Ovary (tissue), 9 donors: ENCODE measurements around the gene SNX25. TPM values are rescaled to one million over a fixed set of nuclear protein-coding genes. Genes with fewer than 3 reads are reported as not detected.

Source experiments
- DNase-seq, 5 donors: peaks; one replicate each; pipeline ENCODE4 v3.0.0-alpha.2; 2019 to 2020
- H3K27ac ChIP-seq, 2 donors: fragments of 200-600 bp; one replicate each; pipeline versions ENCODE4 v1.5.1 to v1.8.0; 2019 to 2022
- H3K27me3 ChIP-seq: fragments of 200-600 bp; one replicate; pipeline ENCODE4 v1.8.0; 2022
- H3K36me3 ChIP-seq: fragments of 200-600 bp; sonication (generic); one replicate; pipeline ENCODE4 v1.5.1; 2019
- H3K4me1 ChIP-seq: one replicate; pipeline ENCODE4 v1.8.1; 2013; ENCODE audit warnings: mild to moderate bottlenecking, moderate library complexity; ENCODE audit not compliant: insufficient read depth
- H3K4me3 ChIP-seq: fragments of 200-600 bp; sonication (generic); one replicate; pipeline ENCODE4 v1.5.1; 2017
- H3K9me3 ChIP-seq, 2 donors: fragments of 200-600 bp in 1 of 2; sonication (generic) in 1 of 2; one replicate each; pipeline versions ENCODE4 v1.5.1 to v1.8.1; 2013 to 2019; ENCODE audit warnings: mild to moderate bottlenecking in 1 of 2, moderate library complexity in 1 of 2
- CTCF ChIP-seq, 3 donors: fragments of 450-650 bp in 2 of 3; fragments of 200-600 bp in 1 of 3; IDR thresholded peaks; one replicate each; pipeline versions ENCODE4 v1.5.1 to v1.8.0; 2016 to 2022; ENCODE audit warnings: antibody characterized with exemption in 3 of 3, mild to moderate bottlenecking in 1 of 3
- EP300 ChIP-seq: sonication (generic); formaldehyde crosslinking; IDR thresholded peaks from one replicate; pipeline ENCODE4 v1.6.1; 2017; ENCODE audit warnings: antibody characterized with exemption
- POLR2A ChIP-seq: fragments of 450-650 bp; IDR thresholded peaks from one replicate; pipeline ENCODE4 v1.6.1; 2017; ENCODE audit warnings: antibody characterized with exemption, mild to moderate bottlenecking, moderate library complexity
- WGBS, 3 donors: extraction: QIAGEN DNeasy Blood & Tissue Kit in 1 of 3; methylation state at CpG; one replicate each; pipeline versions ENCODE4 v1.1.5 to v1.1.7; 2013 to 2017; 5-methylcytosine and 5-hydroxymethylcytosine counted together
- intact Hi-C, 4 donors: fragments of 100-400 bp; cut with DNase I; formaldehyde crosslinking; loops; one replicate each; pipeline versions ENCODE4 v1.11.0 to v1.15.1; 2022 to 2023
- polyA plus RNA-seq, 2 donors: library from polyadenylated mRNA; stranded (reverse); fragments of 200-250 nt in 1 of 2; fragments of 350-450 nt in 1 of 2; fragmentation: Illumina TruSeq in 1 of 2; extraction: RNeasy Lipid Tissue Mini Kit (QIAGEN cat#74804) in 1 of 2; gene quantifications; one replicate each; pipeline ENCODE4 v1.2.3, GENCODE V29; 2013 to 2014
- total RNA-seq, 7 donors: library from RNA; depleted of rRNA in 2 of 7; stranded (reverse); fragments of >200 nt in 2 of 7; fragmentation: NEBNext Ultra II Directional in 3 of 7; extraction: Animal tissue kit (Norgen Biotek cat#: 25700) in 3 of 7; gene quantifications; one replicate each; pipeline versions ENCODE4 v1.1.0 to v1.2.4, GENCODE V29; 2016 to 2023
- donor health status: DM: no; HTN: no; CAD: no; lungs with moderate emphysema.
- donor health status: DM: no; HTN: no; CAD: no.
- donor health status: Bipolar disorder and iron deficiency.
- donor health status: DM: yes; HTN: yes; CAD: no.
- donor health status: DM: no; HTN: no; CAD: no.
- donor health status: DM: yes; HTN: yes; CAD: no.

Gene SNX25
- total and polyA plus RNA-seq, 9 donors: 7.9 to 28.4 (median 19.1) TPM

- peak; percentile 96 to 99 (median 98) for DNase-seq
- no peaks in the 10 kb centered on the region for H3K27me3 ChIP-seq
- H3K4me3 ChIP-seq: peak overlapping the region; percentile 91
- peak overlapping the region; percentile 98 to 99 for H3K27ac ChIP-seq
- peak; percentile 81 for TF ChIP-seq POLR2A
- TF ChIP-seq CTCF (IDR thresholded peaks at IDR 0.05): peak in 2 of 3 donors; percentile 3 to 32
- TF ChIP-seq EP300: peak; percentile 56
- H3K4me1 ChIP-seq: peaks cover 3% of the 10 kb centered on the region
- intact Hi-C loops: loop anchor here (5.0 to 10.0 kb wide), 3 partner anchors 181 to 194 kb away; partner anchors contain the start of genes CFAP97 (in 3 of the 4) and SNX25 (in 2 of the 4)
- H3K9me3 ChIP-seq: no peaks in the 10 kb centered on the region
- 0 to 1% (median 0%) methylated on average over 65 to 98 of the region's 98 CpGs for WGBS, 3 donors
- H3K36me3 ChIP-seq: no peaks in the 10 kb centered on the region
Measured at GRCh38 chr4:185395956-185396723, 186.7 kb downstream of the SNX25 start.

GRCh38 chr4:185396724-185397385 is 187.5 kb downstream of the SNX25 start, which contains the start of gene ANKRD37:
Gene ANKRD37, plus strand, starts transcription at chr4:185396841. Its CDS starts 83 bp downstream, at chr4:185396924.
- intact Hi-C loops: loop anchor here (5.0 to 10.0 kb wide), 3 partner anchors 182 to 195 kb away; partner anchors contain the start of genes CFAP97 (in 3 of the 4) and SNX25 (in 2 of the 4)
- no peaks in the 10 kb centered on the region for H3K27me3 ChIP-seq
- 3 to 5% (median 3%) methylated on average over 38 of the region's 38 CpGs for WGBS, 3 donors
- peaks cover 3% of the 10 kb centered on the region for H3K4me1 ChIP-seq
- H3K27ac ChIP-seq: peak within 1 kb of the TSS; percentile 98 to 99
- no peaks in the 10 kb centered on the region for H3K9me3 ChIP-seq
- H3K36me3 ChIP-seq: no peaks in the 10 kb centered on the region
- TF ChIP-seq CTCF (IDR thresholded peaks at IDR 0.05) (no peak), EP300 (no peak), POLR2A (no peak)
- peak in 1 of 5 donors; percentile 54 for DNase-seq
- H3K4me3 ChIP-seq: peak within 1 kb of the TSS; percentile 91

- DNase-seq: no peak
- no peak overlapping the region for H3K4me3 ChIP-seq
- intact Hi-C loops: loop anchor here (5.0 to 10.0 kb wide), 3 partner anchors 184 to 196 kb away; partner anchors contain the start of genes CFAP97 (in 3 of the 4) and SNX25 (in 2 of the 4)
- no peak for TF ChIP-seq EP300
- TF ChIP-seq CTCF (IDR thresholded peaks at IDR 0.05): no peak
- TF ChIP-seq POLR2A: no peak
- no peaks in the 10 kb centered on the region for H3K36me3 ChIP-seq
- WGBS, 3 donors: 0 to 11% (median 2%) methylated on average over 2 of the region's 2 CpGs
- H3K27me3 ChIP-seq: no peaks in the 10 kb centered on the region
- H3K27ac ChIP-seq: peak overlapping the region in 1 of 2 donors; percentile 39
- H3K4me1 ChIP-seq: peaks cover 3% of the 10 kb centered on the region
- no peaks in the 10 kb centered on the region for H3K9me3 ChIP-seq
Measured at GRCh38 chr4:185398618-185399017, 189.2 kb downstream of the SNX25 start.

GRCh38 chr4:185399466-185399865 is 190.1 kb downstream of the SNX25 start:
- intact Hi-C loops: loop anchor here (5.0 to 10.0 kb wide), 3 partner anchors 185 to 197 kb away; partner anchors contain the start of genes CFAP97 (in 3 of the 4) and SNX25 (in 2 of the 4)
- DNase-seq: no peak
- WGBS, 3 donors: 49 to 77% (median 54%) methylated on average over 8 of the region's 8 CpGs
- Histone ChIP-seq H3K4me3 (no peak overlapping the region), H3K27me3 (no peaks in the 10 kb centered on the region), H3K9me3 (no peaks in the 10 kb centered on the region), H3K4me1 (peaks cover 3% of the 10 kb centered on the region), H3K27ac (peak overlapping the region in 1 of 2 donors; percentile 39), H3K36me3 (no peaks in the 10 kb centered on the region)
- TF ChIP-seq CTCF (IDR thresholded peaks at IDR 0.05) (no peak), POLR2A (no peak)
